ENCODE data around the gene SMIM27.

DNA sequence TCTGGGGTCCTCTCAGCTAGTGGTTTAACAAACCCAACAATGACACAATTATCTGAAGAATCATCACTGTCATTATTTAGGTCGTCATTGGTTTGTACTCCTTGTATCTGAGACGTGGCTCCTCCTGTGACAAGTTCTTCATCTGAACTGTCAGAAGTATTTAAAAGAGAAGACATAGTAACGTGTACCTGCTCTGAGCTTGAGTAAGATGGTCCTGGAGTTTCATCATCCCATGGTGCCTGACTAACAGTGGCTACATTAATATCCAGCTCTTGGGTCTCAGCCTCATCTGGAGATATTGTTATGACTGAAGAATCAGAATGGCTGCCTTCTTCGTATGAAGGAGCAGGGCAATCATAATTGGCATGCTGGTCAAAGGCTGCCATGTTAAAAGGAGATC lies 9.1 kb upstream of the SMIM27 start:
- TF ChIP-seq, protein P1, sequence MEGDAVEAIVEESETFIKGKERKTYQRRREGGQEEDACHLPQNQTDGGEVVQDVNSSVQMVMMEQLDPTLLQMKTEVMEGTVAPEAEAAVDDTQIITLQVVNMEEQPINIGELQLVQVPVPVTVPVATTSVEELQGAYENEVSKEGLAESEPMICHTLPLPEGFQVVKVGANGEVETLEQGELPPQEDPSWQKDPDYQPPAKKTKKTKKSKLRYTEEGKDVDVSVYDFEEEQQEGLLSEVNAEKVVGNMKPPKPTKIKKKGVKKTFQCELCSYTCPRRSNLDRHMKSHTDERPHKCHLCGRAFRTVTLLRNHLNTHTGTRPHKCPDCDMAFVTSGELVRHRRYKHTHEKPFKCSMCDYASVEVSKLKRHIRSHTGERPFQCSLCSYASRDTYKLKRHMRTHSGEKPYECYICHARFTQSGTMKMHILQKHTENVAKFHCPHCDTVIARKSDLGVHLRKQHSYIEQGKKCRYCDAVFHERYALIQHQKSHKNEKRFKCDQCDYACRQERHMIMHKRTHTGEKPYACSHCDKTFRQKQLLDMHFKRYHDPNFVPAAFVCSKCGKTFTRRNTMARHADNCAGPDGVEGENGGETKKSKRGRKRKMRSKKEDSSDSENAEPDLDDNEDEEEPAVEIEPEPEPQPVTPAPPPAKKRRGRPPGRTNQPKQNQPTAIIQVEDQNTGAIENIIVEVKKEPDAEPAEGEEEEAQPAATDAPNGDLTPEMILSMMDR (IDR thresholded peaks at IDR 0.05) = no peak
- TF ChIP-seq ZFX (IDR thresholded peaks at IDR 0.05; ENCODE audit: borderline replicate concordance) = no peak

Data from 22Rv1 (cell line).